Embryonic facial prominence (tissue), 1 donor: ENCODE results near the gene EFCAB13.
"Not testable (repeated sequence)": the region's sequence is repeated elsewhere in the genome, so short reads cannot be mapped to it uniquely, and the experiment has no call there.

ENCODE experiments used
- DNase-seq: peaks from one replicate; pipeline ENCODE4 v3.0.0-alpha.2; 2016; ENCODE audit errors: extremely low spot score

Gene EFCAB13

DNA sequence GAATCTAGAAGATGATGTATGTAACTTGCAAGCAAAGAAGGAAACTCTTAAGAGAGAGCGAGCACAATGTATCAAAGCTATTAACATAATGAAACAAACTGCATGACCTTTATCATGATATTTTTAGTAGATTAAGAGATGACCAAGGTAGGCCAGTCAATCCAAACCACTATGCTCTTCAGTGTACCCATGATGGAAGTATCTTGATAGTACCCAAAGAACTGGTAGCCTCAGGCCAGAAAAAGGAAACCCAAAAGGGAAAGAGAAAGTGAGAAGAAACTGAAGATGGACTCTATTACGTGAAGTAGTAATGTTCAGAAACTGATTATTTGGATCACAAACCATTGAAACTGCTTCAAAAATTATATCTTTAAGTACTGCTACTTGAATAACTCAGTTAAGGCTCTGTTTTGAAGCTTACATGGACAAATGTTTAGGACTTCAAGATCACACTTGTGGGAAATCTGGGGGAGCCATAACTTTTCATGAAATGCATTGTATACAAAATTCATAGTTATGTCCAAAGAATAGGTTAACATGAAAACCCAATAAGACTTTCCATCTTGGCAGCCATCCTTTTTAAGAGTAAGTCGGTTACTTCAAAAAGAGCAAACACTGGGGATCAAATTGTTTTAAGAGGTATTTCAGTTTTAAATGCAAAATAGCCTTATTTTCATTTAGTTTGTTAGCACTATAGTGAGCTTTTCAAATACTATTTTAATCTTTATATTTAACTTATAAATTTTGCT, 102.3 kb downstream of the EFCAB13 start:
- not testable (repeated sequence) for DNase-seq

DNA sequence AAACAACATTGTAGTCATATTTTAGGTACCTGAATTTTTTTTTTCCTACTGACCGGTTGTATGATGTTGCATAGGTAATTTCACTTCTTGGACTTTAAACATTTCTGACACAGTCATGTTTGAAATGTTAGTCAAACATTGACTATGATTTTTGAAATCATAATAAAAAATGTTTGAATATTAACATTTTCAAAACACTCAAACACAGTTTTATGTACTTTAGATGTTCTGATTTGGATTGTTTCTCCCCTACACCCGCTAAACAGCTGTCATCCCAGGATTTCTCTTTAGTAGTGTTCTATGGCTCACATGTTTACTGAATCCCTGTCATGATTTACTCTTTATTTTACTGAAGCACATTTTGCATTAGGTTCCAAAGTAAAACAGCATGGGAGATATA, 104.2 kb downstream of the EFCAB13 start:
- no peak for DNase-seq

DNA sequence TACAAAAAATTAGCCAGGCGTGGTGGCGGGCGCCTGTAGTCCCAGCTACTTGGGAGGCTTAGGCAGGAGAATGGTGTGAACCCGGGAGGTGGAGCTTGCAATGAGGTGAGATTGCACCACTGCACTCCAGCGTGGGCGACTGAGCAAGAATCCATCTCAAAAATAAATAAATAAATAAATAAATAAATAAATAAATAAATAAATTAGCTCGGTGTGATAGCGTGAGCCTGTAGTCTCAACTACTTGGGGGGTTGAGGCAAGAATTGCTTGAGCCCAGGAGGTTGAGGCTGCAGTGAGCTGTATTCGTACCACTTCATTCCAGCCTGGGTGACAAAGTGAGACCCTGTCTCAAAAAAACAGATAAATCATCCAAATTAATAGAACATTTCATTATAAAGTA, 108.5 kb downstream of the EFCAB13 start:
- not testable (repeated sequence) for DNase-seq

DNA sequence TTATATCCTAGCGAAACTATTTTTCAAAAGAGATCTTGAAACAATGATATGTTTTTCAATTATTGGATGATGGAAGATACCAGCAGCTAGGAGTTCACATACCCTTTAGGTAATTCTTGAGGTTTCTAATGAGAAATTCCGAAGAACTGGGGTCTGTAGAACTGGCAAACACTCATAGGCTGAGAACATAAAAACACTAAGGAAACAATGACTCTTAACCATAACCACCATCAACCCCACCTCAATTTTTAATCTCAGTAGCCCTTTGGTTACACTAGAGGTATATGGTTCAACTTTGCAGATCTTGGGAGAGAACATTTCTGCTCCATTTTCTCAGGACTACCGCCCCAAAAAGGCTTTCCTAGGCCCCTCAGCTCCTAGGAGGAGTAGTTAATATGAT, 141.4 kb downstream of the EFCAB13 start:
- no peak for DNase-seq

DNA sequence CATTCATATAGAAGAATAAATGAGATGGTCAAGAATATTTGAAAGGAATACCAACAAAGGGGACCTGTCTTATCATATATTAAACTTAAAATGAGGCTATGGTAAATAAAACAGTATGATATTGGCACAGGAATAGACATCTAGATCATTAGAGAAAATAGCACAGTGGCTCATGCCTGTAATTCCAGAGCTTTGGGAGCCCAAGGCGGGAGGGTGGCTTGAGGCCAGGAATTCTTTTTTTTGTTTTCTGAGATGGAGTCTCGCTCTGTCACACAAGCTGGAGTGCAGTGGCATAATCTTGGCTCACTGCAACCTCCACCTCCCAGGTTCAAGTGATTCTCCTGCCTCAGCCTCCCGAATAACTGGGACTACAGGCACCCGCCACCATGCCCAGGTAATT, 143.2 kb downstream of the EFCAB13 start:
- not testable (repeated sequence) for DNase-seq

DNA sequence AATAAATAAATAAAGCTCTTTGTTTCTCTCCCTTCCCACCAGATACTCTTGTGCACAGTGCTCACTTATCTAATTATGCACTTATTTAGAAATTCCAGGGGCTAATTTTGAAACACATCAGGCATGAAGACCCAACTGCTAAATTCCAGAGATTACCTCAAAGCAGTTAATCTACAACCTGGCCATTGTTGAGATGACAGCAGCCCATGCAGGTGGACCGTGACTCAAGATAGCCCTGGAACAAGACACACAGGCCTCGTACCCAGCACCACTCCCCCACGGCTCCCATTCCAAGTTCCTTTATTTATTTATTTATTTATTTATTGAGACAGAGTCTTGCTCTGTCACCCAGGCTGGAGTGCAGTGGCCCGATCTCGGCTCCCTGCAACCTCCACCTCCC, 147.1 kb downstream of the EFCAB13 start:
- no peak for DNase-seq

DNA sequence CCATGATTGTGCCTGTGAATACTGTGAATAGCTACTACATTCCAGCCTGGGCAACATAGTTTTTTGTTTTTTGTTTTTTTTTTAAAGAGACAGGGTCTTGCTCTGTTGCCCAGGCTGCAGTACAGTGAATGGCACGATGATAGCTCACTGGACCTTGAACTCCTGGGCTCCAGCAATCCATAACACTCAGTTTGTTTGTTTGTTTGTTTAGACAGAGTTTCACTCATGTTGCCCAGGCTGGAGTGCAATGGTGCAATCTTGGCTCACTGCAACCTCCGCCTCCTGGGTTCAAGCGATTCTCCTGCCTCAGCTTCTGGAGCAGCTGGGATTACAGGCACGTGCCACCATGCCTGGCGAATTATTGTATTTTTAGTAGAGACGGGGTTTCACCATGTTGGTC, 148.3 kb downstream of the EFCAB13 start:
- DNase-seq = not testable (repeated sequence)
